Thymus (tissue), 11 donors: Measurements from ENCODE around the gene KRTAP10-6. TPM values are rescaled to one million over a fixed set of nuclear protein-coding genes. Genes with fewer than 3 reads are reported as not detected.

Experiments used
- DNase-seq, 9 donors: peaks; one replicate each; pipeline ENCODE4 v3.0.0-alpha.2; 2013; ENCODE audit warnings: low spot score in 9 of 9, low read depth in 6 of 9, missing footprints in 1 of 9
- H3K27ac ChIP-seq, 2 donors: one replicate each; pipeline ENCODE4 v1.5.1; 2013; ENCODE audit warnings: control low read depth in 1 of 2, low read depth in 1 of 2, low read length in 1 of 2, mild to moderate bottlenecking in 1 of 2, moderate library complexity in 1 of 2
- H3K27me3 ChIP-seq, 2 donors: one replicate each; pipeline ENCODE4 v1.5.1; 2013; ENCODE audit warnings: low read length in 1 of 2; ENCODE audit not compliant: control insufficient read depth in 2 of 2, insufficient read depth in 1 of 2
- H3K36me3 ChIP-seq, 2 donors: one replicate each; pipeline ENCODE4 v1.5.1; 2013; ENCODE audit warnings: low read length in 1 of 2, mild to moderate bottlenecking in 1 of 2, moderate library complexity in 1 of 2; ENCODE audit not compliant: control insufficient read depth in 2 of 2, insufficient read depth in 2 of 2
- H3K4me1 ChIP-seq, 2 donors: one replicate each; pipeline ENCODE4 v1.5.1; 2013; ENCODE audit warnings: low read length in 2 of 2; ENCODE audit not compliant: control insufficient read depth in 2 of 2, insufficient read depth in 2 of 2
- H3K4me3 ChIP-seq, 2 donors: one replicate each; pipeline ENCODE4 v1.5.1; 2013; ENCODE audit warnings: low read length in 2 of 2, control low read depth in 1 of 2, mild to moderate bottlenecking in 1 of 2
- H3K9me3 ChIP-seq, 2 donors: one replicate each; pipeline ENCODE4 v1.5.1; 2013; ENCODE audit warnings: low read length in 1 of 2, mild to moderate bottlenecking in 1 of 2; ENCODE audit not compliant: control insufficient read depth in 2 of 2, insufficient read depth in 1 of 2
- WGBS: extraction: QIAGEN DNeasy Blood & Tissue Kit; methylation state at CpG from one replicate; pipeline ENCODE4 v1.1.7; 2013; 5-methylcytosine and 5-hydroxymethylcytosine counted together
- polyA plus RNA-seq: library from polyadenylated mRNA; stranded (reverse); fragments of 200-250 nt; gene quantifications from one replicate; pipeline ENCODE4 v1.2.3, GENCODE V29; 2013
- total RNA-seq: library from RNA; stranded (reverse); fragments of 120-200 nt; gene quantifications from one replicate; pipeline ENCODE4 v1.2.4, GENCODE V29; 2013
- donor health status: healthy.

KRTAP10-6 gene
- total and polyA plus RNA-seq, 2 donors = not detected

- no peaks in the 10 kb centered on the region for H3K36me3 ChIP-seq
- peaks cover 0 to 3% of the 10 kb centered on the region in 2 donors for H3K4me1 ChIP-seq
- H3K27me3 ChIP-seq = peaks cover 0 to 2% of the 10 kb centered on the region in 2 donors
- WGBS = 96% methylated on average over 6 of the region's 6 CpGs
- H3K9me3 ChIP-seq = peaks cover 2 to 16% of the 10 kb centered on the region in 2 donors
- no peak for DNase-seq
- no peak overlapping the region for H3K27ac ChIP-seq
- no peak overlapping the region for H3K4me3 ChIP-seq
Measured at GRCh38 chr21:44619886-44620285, 27.6 kb upstream of the KRTAP10-6 start.

GRCh38 chr21:44618909-44619308 is 26.6 kb upstream of the KRTAP10-6 start:
- peak in 3 of 9 donors; percentile 4 to 29 (median 7) for DNase-seq
- WGBS = 62% methylated on average over 3 of the region's 3 CpGs
- Histone ChIP-seq H3K4me3 (no peak overlapping the region), H3K9me3 (peaks cover 2 to 16% of the 10 kb centered on the region in 2 donors), H3K27me3 (peaks cover 0 to 2% of the 10 kb centered on the region in 2 donors), H3K27ac (no peak overlapping the region), H3K4me1 (peaks cover 0 to 3% of the 10 kb centered on the region in 2 donors), H3K36me3 (no peaks in the 10 kb centered on the region)

- 39% methylated on average over 4 of the region's 4 CpGs for WGBS
- no peak for DNase-seq
- Histone ChIP-seq H3K36me3 (no peaks in the 10 kb centered on the region), H3K9me3 (peaks cover 2 to 16% of the 10 kb centered on the region in 2 donors), H3K4me3 (no peak overlapping the region), H3K4me1 (peaks cover 0 to 3% of the 10 kb centered on the region in 2 donors), H3K27ac (no peak overlapping the region), H3K27me3 (peaks cover 0 to 2% of the 10 kb centered on the region in 2 donors)
Measured at GRCh38 chr21:44618504-44618903, 26.2 kb upstream of the KRTAP10-6 start.

- peaks cover 0 to 2% of the 10 kb centered on the region in 2 donors for H3K27me3 ChIP-seq
- H3K27ac ChIP-seq = no peak overlapping the region
- H3K9me3 ChIP-seq = peaks cover under 1 to 13% of the 10 kb centered on the region in 2 donors
- H3K36me3 ChIP-seq = no peaks in the 10 kb centered on the region
- WGBS = 80% methylated on average over 8 of the region's 8 CpGs
- H3K4me3 ChIP-seq = no peak overlapping the region
- H3K4me1 ChIP-seq = peaks cover 0 to 3% of the 10 kb centered on the region in 2 donors
- no peak for DNase-seq
Measured at GRCh38 chr21:44617071-44617501, 24.8 kb upstream of the KRTAP10-6 start.

GRCh38 chr21:44616591-44616926 is 24.3 kb upstream of the KRTAP10-6 start:
- no peak for DNase-seq
- Histone ChIP-seq H3K4me1 (peaks cover 0 to 3% of the 10 kb centered on the region in 2 donors), H3K27ac (no peak overlapping the region), H3K4me3 (no peak overlapping the region), H3K36me3 (no peaks in the 10 kb centered on the region), H3K27me3 (peaks cover 0 to 2% of the 10 kb centered on the region in 2 donors), H3K9me3 (peaks cover 3 to 19% of the 10 kb centered on the region in 2 donors)
- 85% methylated on average over 16 of the region's 16 CpGs for WGBS

GRCh38 chr21:44615911-44616590 is 23.7 kb upstream of the KRTAP10-6 start:
- peaks cover 0 to 3% of the 10 kb centered on the region in 2 donors for H3K4me1 ChIP-seq
- no peak for DNase-seq
- 82% methylated on average over 17 of the region's 17 CpGs for WGBS
- H3K4me3 ChIP-seq = no peak overlapping the region
- H3K27ac ChIP-seq = no peak overlapping the region
- H3K36me3 ChIP-seq = no peaks in the 10 kb centered on the region
- peaks cover 0 to 2% of the 10 kb centered on the region in 2 donors for H3K27me3 ChIP-seq
- H3K9me3 ChIP-seq = peaks cover 3 to 22% of the 10 kb centered on the region in 2 donors

GRCh38 chr21:44615466-44615865 is 23.2 kb upstream of the KRTAP10-6 start:
- no peak for DNase-seq
- H3K9me3 ChIP-seq = peaks cover 3 to 25% of the 10 kb centered on the region in 2 donors
- no peaks in the 10 kb centered on the region for H3K36me3 ChIP-seq
- peaks cover 0 to 2% of the 10 kb centered on the region in 2 donors for H3K27me3 ChIP-seq
- H3K4me3 ChIP-seq = no peak overlapping the region
- WGBS = 74% methylated on average over 8 of the region's 8 CpGs
- no peak overlapping the region for H3K27ac ChIP-seq
- peaks cover 0 to 3% of the 10 kb centered on the region in 2 donors for H3K4me1 ChIP-seq

- H3K36me3 ChIP-seq = no peaks in the 10 kb centered on the region
- no peak overlapping the region for H3K4me3 ChIP-seq
- no peak overlapping the region for H3K27ac ChIP-seq
- DNase-seq = no peak
- peaks cover 0 to 2% of the 10 kb centered on the region in 2 donors for H3K27me3 ChIP-seq
- peaks cover 0 to 3% of the 10 kb centered on the region in 2 donors for H3K4me1 ChIP-seq
- WGBS = 94% methylated on average over 28 of the region's 28 CpGs
- H3K9me3 ChIP-seq = peaks cover 3 to 27% of the 10 kb centered on the region in 2 donors
Measured at GRCh38 chr21:44614961-44615391, 22.7 kb upstream of the KRTAP10-6 start.

GRCh38 chr21:44614161-44614631 is 21.9 kb upstream of the KRTAP10-6 start:
- WGBS = 91% methylated on average over 20 of the region's 20 CpGs
- Histone ChIP-seq H3K36me3 (no peaks in the 10 kb centered on the region), H3K27ac (no peak overlapping the region), H3K27me3 (peaks cover 0 to 2% of the 10 kb centered on the region in 2 donors), H3K4me3 (no peak overlapping the region), H3K4me1 (peaks cover 0 to 3% of the 10 kb centered on the region in 2 donors), H3K9me3 (peaks cover 3 to 27% of the 10 kb centered on the region in 2 donors)
- DNase-seq = no peak
